Islet precursor cell (in vitro differentiated cells): ENCODE measurements around the gene GSTA1.
"Not testable (repeated sequence)": the region's sequence is repeated elsewhere in the genome, so short reads cannot be mapped to it uniquely, and the experiment has no call there.

Experiments used
- DNase-seq: peaks from one replicate; pipeline ENCODE4 v3.0.0-alpha.2; 2018

Gene GSTA1

DNA sequence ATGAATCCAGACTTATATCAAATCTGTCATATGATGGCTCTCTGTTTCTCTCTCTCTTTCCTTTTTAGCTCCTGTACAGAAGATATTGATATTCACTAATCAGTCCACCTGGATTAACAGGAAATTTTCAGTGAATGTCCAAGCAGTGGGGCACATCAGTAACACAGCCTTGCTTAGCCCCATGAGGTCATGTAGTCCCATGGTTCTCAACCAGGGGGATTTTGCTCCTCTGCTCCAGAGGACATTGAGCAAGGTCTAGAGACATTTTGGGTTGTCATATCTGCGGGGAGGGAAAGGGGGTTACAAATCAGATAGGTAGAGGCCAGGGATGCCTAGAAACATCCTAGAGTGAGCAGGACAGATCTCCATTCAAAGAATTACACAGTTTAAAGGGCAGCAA, 810 bp downstream of the GSTA1 start:
- DNase-seq, result peak; percentile 17

- peak; percentile 3 for DNase-seq
Measured at GRCh38 chr6:52801188-52801841, 2.3 kb downstream of the GSTA1 start.

GRCh38 chr6:52799272-52799671, 4.3 kb downstream of the GSTA1 start:
- peak; percentile 16 for DNase-seq

GRCh38 chr6:52794366-52794765, 9.2 kb downstream of the GSTA1 start:
- not testable (repeated sequence) for DNase-seq

DNA sequence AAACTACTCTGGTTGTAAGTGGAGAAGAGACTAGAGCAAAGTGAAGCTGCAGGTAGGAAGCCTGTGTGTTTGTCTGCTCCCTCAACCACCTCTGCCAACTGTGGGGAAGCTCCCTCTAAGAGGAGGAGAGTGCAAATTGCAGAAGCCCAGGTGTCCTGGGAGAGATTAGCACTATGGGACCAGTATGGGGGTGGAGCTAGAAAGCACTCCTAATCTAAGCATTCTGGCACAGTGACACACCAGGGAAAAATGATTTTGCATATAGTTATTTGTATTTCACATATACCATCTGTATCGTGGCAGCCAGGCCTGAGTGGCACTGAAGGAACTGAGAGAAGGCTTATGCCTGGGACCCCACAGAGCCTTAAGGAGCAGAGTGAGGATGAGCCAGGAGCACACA, 12.8 kb downstream of the GSTA1 start:
- DNase-seq, result no peak

DNA sequence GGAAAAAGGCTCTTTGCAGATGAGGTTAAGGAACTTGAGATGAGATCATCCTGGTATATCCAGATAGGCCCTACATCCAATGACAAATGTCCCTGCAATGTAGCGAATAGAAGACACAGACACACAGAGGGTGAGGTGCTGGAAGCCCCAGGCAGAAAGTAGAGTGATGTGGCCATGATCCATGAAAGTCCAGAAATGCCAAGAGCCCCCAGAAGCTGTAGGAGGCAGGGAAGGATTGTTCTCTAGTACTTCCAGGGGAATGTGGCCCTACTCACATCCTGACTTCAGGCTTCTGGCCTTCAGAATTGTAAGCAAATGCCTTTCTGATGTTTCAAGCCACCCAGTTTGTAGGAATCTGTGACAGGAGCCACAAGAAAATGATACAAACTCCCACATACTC, 14.0 kb downstream of the GSTA1 start:
- peak; percentile 61 for DNase-seq

- no peak for DNase-seq
Measured at GRCh38 chr6:52788478-52788877, 15.1 kb downstream of the GSTA1 start.

- no peak for DNase-seq
Measured at GRCh38 chr6:52787917-52788316, 15.7 kb downstream of the GSTA1 start.

DNA sequence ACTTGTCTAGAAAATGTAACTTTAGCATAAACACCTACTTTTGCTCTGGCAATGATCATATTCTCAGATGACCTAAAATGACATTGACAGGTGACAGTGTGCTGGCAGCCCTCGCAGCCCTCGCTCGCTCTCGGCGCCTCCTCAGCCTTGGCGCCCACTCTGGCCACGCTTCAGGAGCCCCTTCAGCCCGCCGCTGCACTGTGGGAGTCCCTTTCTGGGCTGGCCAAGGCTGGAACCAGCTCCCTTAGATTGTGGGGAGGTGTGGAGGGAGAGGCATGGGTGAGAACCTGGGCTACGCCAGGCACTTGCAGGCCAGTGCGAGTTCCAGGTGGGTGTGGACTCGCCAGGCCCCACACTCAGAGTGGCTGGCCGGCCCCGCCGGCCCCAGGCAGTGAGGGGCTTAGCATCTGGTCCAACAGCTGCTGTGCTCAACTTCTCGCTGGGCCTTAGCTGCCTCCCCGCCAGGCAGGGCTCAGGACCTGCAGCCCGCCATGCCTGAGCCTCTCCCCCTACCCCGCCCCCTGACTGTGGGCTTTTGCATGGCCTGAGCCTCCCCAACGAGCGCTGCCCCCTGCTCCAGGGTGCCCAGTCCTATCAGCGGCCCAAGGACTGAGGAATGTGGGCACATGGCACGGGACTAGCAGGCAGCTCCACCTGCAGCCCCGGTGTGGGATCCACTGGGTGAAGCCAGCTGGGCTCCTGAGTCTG, 17.2 kb downstream of the GSTA1 start:
- DNase-seq, result no peak

DNA sequence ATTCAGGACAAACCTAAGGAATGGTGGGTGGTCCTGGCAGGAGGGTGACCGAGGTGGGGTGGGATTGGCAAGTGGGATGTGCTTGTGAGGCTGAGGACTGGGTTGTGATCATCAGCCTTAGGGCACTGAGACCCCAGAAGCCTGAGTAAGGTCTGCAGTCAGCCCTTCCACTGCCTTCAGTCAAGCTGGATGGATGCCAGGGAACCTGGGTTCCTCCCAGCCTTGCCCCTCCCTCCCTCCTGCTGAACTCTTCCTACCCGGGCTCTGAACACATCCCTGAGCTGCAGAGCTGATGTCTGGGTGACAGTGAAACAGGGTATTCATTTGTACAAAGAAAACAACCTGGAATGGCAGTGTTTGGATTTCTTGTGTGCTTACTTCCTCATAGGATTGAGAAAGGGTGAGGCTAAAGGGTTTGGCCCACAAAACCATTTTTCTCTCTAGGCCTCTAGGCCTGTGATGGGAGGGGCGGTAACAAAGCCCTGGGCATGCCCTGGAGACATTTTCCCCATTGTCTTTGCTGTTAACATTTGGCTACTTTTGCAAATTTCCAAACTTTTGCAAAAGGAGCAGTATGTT, 20.8 kb downstream of the GSTA1 start:
- DNase-seq, result not testable (repeated sequence)

- DNase-seq, result not testable (repeated sequence)
Measured at GRCh38 chr6:52782209-52782608, 21.4 kb downstream of the GSTA1 start.

DNA sequence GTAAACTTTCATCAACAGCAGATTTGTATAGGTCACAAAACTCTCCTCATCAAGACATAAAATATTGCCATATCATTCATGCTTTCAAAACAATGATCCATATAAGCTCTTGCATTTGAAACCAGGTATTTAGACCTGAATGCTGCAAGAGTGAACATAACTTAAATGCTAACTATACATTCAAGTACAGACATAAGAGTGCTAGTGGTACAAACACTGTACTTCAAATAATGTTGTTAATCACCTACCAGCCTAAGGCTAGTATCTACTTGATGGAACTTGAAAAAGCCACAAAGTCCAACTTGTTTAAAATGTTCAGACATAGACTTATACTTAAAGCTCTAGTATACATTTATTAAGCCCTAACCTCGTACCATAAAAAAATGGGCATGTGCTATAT, 24.4 kb downstream of the GSTA1 start:
- no peak for DNase-seq

DNA sequence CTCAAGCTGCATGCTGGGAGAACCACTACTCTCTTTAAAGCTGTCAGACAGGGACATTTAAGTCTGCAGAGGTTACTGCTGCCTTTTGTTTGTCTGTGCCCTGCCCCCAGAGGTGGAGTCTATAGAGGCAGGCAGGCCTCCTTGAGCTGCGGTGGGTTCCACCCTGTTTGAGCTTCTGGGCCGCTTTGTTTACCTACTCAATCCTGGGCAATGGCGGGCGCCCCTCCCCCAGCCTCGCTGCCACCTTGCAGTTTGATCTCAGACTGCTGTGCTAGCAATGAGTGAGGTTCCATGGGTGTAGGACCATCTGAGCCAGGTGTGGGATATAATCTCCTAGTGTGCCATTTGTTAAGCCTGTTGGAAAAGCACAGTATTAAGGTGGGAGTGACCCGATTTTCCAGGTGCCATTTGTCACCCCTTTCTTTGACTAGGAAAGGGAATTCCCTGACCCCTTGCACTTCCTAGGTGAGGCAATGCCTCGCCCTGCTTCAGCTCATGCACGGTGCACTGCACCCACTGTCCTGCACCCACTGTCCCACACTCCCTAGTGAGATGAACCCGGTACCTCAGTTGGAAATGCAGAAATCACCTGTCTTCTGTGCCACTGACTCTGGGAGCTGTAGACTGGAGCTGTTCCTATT, 26.8 kb downstream of the GSTA1 start:
- not testable (repeated sequence) for DNase-seq

- DNase-seq, result not testable (repeated sequence)
Measured at GRCh38 chr6:52769399-52769798, 34.2 kb downstream of the GSTA1 start.

DNA sequence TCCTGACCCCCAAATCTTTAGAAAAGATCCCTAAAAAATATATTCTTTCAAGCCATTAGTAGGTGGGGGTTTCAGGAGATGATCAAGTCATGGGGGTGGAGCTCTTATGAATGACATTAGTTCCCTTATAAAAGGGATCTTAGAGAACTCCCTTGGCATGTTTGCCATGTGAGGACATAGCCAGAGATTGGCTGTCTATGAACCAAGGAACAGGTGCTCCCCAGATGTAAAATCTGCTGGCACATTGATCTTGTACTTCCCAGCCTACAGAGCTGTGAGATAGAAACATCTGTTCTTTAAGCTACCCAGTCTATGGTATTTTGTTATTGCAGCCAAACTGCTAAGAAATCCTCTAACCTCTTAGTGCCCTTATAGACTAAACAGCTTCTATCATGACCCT, 36.0 kb downstream of the GSTA1 start:
- DNase-seq, result not testable (repeated sequence)

DNA sequence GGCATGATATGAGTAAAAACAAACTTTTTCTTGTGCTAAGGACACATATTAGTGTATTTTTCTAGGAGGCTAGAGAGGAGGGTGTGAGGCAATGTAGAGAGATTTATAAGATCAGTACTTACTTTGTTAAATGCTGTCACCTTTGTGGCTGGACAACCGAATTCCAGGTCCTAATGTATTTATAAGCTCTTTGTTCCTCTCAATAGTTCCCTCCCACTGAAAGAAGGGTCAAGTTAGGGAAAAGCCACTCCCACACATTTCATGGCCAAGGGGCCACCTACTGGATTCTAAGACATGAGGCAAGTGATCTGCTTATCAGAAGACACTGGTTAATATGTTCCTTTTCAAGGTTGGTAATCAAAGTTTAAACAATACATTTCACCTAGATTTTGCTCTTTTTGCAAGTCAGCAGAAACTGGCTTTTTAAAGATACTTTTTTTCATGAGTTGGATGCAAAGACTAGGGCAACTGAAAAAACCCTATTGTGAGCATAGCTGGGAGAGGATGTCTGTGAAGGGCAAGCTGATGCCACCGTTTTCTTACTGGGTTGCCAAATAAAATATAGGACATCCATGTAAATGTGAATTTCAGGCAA, 40.2 kb downstream of the GSTA1 start, which contains the start of gene GSTA2:
Gene GSTA2, minus strand, starts transcription at position 154 of the 595 bp plus-strand sequence. CDS start 5,528 bp downstream, outside the sequence.
- not testable (repeated sequence) for DNase-seq

- not testable (repeated sequence) for DNase-seq
Measured at GRCh38 chr6:52761673-52762491, 41.7 kb downstream of the GSTA1 start.

GRCh38 chr6:52760105-52760765, 43.4 kb downstream of the GSTA1 start:
- no peak for DNase-seq

DNA sequence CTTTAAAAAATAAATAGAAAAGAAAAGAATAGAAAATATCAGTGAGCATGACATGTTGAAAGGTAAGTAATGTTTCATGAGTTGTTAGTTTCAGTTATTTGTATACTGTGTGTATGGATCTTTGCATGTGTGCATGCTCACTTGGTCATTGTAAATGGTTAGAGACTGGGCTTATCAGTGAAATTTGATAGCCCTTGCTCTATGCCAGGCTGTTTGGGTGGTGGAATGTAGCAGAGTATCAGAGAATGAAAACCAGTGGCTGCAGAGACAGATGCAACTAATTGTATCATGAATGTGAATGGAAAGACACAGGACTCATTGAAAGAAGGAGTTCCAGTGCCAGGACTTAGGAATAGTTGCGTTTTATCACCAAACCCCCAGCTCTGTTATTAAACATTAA, 44.5 kb downstream of the GSTA1 start:
- DNase-seq, result no peak

DNA sequence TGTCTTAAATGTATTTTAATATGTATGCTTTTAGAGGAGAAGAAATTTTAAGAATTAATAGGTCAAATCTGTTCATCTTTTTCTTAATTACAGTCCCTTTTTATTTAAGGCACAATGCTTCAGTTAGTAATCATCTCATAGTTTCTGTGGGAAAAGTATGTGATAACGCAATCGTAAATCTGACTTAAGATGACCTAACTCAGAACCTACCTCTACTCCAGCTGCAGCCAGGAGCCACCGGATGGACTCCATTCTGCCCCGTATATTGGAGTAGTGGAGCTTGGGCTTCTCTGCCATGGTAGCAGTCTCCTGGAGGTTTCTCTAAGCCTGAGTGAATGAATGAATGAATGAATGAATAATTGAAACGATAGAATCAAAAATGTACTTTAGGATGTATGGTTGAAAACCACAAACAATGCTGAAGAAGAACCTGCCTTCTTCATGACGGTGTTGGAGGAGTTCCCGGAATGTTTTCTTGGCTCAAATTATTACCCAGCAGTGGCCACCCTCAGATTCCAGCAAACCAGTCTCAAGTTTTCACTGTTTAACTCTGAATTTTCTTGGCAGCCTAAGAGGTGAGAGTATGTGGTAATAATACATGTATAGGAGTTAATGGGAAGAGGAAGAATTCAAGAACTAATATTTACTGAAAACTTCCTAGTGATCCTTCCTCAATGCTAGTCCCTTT, 45.8 kb downstream of the GSTA1 start:
- DNase-seq, result not testable (repeated sequence)

- no peak for DNase-seq
Measured at GRCh38 chr6:52754443-52754842, 49.2 kb downstream of the GSTA1 start.
